ENCODE results near the gene CCDC34.

Gene CCDC34

DNA sequence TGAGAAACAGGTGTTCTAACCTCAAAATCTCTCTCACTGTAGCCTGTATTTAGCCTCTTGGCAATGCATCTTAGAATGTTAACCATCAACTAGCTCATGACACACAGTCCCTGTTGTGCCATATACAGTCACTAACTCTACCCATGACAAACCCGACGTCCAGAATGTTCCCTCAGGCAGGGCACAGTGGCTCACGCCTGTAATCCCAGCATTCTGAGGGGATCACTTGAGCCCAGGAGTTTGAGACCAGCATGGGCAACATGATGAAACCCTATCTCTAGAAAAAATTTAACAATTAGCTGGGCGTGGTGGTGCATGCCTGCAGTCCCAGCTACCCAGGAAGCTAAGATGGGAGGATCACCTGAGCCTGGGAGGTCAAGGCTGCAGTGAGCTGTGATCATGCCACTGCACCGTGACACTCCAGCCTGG, 18.2 kb upstream of the CCDC34 start:
- no peaks in the 10 kb centered on the region for H3K27me3 Mint-ChIP-seq
- no peak overlapping the region for H3K4me3 Mint-ChIP-seq
- no peaks in the 10 kb centered on the region for H3K36me3 Mint-ChIP-seq
- H3K9me3 Mint-ChIP-seq: no peaks in the 10 kb centered on the region
- no peak overlapping the region for H3K27ac Mint-ChIP-seq
- H3K4me1 Mint-ChIP-seq: no peaks in the 10 kb centered on the region

DNA sequence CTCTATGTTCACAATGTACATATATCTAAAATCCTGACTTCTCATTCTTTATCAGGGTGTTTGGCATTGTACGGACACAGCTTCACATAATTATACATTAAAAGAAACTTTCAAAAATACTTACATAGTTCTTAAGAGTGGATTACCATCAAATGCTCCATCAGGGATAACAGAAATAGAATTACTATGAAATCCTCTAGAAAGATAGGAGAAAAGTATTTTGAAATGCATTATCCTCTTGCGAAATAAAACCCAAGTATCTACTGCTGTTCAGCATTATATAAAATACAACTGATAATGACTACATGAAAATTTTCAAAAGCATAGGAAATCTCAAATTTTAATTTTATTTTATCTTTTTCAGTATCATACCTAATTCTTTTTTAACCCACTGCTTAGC, 17.8 kb upstream of the CCDC34 start:
- Mint-ChIP-seq H3K36me3 (no peaks in the 10 kb centered on the region), H3K27ac (no peak overlapping the region), H3K4me1 (no peaks in the 10 kb centered on the region), H3K9me3 (no peaks in the 10 kb centered on the region), H3K27me3 (no peaks in the 10 kb centered on the region), H3K4me3 (no peak overlapping the region)

DNA sequence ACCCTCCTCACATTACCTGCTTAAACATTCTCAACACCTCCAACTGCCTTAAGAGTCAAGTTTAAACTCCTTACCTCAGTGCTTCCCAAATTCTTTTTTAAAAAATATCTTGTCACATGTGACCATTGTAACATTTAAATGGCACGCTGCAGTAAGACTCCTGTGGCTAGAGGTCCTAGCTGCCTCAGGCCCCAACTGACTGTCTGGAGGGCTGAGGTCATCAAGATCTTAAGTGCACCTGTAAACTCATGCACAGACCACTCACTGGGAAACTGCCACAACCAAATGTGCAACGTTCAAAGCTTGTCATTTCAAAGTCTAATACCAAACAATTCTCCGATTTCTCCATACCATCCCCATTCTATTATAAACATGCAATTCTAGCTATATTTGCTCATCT, 16.4 kb upstream of the CCDC34 start:
- H3K4me3 Mint-ChIP-seq: no peak overlapping the region
- H3K4me1 Mint-ChIP-seq: no peaks in the 10 kb centered on the region
- H3K27ac Mint-ChIP-seq: no peak overlapping the region
- no peaks in the 10 kb centered on the region for H3K27me3 Mint-ChIP-seq
- no peaks in the 10 kb centered on the region for H3K36me3 Mint-ChIP-seq
- no peaks in the 10 kb centered on the region for H3K9me3 Mint-ChIP-seq

DNA sequence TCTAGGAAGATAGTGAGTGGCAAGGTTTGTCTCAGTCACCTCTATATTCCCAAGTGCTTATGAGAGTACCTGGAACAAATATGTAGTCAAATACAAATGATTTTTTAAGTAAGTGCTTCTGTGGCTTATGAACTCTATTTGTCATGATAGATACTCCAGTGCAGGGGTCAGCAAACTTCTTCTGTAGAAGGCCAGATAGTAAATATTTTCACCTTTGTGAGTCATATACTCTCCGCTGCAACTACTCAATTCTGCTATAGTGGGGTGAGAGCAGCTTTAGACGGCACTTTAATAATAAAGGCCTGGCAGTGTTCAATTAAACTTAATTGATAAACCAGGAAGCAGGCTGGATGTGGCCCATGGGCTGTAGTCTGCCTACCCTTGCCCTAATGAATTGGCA, 12.4 kb upstream of the CCDC34 start:
- Mint-ChIP-seq H3K4me3 (no peak overlapping the region), H3K9me3 (no peaks in the 10 kb centered on the region), H3K4me1 (no peaks in the 10 kb centered on the region), H3K27ac (no peak overlapping the region), H3K27me3 (no peaks in the 10 kb centered on the region), H3K36me3 (no peaks in the 10 kb centered on the region)

DNA sequence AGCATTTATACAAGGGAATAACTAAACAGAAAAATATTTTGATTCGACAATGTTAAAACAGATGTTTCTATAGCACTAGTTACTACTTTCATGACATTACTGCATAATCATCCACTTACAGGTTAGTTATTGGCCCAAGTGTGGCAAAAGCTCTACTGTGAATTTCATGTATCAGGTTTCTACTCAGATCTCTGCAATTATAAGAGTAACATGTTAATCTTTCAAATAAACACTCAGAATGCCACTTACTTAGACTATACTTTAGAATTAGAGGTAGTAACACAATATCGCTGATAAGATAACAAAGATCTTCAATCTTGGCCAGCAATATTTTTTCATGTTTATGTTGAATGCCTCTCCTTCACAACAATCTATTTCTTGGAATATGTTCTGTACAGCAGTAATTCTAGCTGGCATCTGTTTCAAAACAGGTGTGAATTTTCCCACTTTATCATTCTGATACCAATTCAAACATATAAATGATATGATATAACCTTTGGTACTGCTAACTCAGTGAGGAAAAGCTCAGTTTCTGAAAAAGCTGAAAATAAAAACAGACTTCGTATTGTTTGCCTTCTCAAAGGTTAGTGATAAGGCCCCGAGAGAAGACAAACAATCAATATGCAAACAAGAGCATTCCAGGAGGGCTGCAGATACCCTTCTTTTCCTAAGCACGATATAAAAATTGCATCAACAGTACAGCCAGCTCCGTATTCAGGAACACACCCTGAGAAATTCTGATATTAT, 11.0 kb upstream of the CCDC34 start:
- Mint-ChIP-seq H3K4me3 (no peak overlapping the region), H3K27ac (no peak overlapping the region), H3K9me3 (no peaks in the 10 kb centered on the region), H3K27me3 (no peaks in the 10 kb centered on the region), H3K36me3 (no peaks in the 10 kb centered on the region), H3K4me1 (no peaks in the 10 kb centered on the region)

DNA sequence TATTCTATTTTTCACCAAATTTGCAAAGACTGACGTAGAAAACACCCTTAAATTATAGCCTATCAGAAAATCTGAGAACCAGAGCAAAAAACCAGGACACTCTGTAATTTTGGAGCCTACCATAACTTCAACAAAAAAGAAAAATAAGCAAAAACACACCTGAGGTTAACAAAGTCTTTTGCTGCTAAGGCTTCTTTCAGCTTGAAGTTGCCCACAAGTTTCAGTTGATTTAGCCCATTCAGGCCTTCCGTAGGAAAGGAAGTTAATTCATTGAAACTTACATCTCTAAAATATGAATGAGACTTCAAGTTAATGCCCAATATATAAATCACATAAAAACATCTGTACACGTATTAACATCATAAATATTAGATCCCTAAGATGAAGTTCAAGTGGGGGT, 10.4 kb upstream of the CCDC34 start:
- H3K27me3 Mint-ChIP-seq: no peaks in the 10 kb centered on the region

DNA sequence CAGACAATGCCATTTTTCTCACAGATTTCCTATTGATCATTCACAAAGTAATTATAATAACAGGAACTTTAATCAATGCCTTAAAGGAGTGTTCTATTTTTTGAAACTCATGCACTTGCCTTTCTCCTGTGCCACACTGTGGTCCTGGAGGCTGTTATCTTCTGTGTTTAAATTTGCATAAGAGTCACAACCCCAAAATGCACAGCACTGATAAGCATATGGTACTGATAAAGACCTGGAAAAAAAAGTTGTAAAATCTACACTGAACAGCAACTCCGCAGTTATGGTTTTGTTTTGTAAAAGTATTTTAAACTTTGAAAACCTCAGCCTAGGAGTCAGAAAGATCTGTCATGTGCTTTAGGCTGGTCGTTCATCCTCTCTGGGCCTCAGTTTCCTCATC, 9.1 kb upstream of the CCDC34 start:
- H3K4me1 Mint-ChIP-seq: no peaks in the 10 kb centered on the region
- H3K27ac Mint-ChIP-seq: no peak overlapping the region
- H3K36me3 Mint-ChIP-seq: no peaks in the 10 kb centered on the region
- no peaks in the 10 kb centered on the region for H3K27me3 Mint-ChIP-seq
- no peaks in the 10 kb centered on the region for H3K9me3 Mint-ChIP-seq
- no peak overlapping the region for H3K4me3 Mint-ChIP-seq

More for the DNA sequence above, 10.4 kb upstream of the CCDC34 start:
- H3K9me3 Mint-ChIP-seq: no peaks in the 10 kb centered on the region
- H3K4me1 Mint-ChIP-seq: no peaks in the 10 kb centered on the region
- no peak overlapping the region for H3K4me3 Mint-ChIP-seq
- no peak overlapping the region for H3K27ac Mint-ChIP-seq
- H3K36me3 Mint-ChIP-seq: no peaks in the 10 kb centered on the region

DNA sequence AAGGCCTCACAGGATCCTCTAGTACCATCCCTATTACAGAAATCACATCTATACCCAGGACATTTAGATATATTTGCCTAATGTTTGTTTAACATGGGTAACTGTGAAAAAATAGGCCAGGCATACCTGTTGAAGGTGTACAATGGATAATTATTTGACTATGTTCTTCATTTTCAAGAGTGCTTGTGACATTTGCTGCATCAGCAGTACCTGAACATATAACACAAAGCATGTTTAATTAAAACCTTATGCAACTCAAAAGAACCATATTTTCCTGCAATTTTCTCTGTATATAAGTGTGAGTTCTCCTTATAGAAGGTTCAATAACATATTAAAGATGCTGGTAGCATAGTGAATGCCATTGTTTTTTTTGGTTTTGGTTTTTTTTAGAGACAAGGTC, 8.5 kb upstream of the CCDC34 start:
- no peaks in the 10 kb centered on the region for H3K4me1 Mint-ChIP-seq
- no peaks in the 10 kb centered on the region for H3K27me3 Mint-ChIP-seq
- H3K27ac Mint-ChIP-seq: no peak overlapping the region
- H3K36me3 Mint-ChIP-seq: no peaks in the 10 kb centered on the region
- H3K4me3 Mint-ChIP-seq: no peak overlapping the region
- H3K9me3 Mint-ChIP-seq: no peaks in the 10 kb centered on the region

DNA sequence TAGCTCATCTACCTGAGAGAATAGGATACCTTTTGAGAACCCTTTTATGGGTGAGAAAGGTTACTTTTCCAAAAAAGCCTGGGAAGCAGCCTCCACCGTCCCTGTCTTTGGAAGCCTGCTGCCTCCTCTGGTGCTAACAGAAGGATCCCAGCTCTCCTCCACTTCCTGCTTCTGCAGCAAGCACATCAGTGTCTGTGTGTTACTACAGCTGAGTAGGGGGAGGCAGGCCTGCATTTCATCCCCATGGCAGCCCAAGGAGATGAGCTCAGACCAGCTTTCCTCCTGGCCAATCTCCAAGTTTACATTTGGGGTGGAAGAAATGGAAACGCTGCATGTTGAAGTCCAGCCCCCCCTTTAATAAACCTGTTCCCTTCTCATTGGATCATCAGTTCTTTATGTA, 7.4 kb upstream of the CCDC34 start:
- H3K27me3 Mint-ChIP-seq: no peaks in the 10 kb centered on the region
- no peak overlapping the region for H3K4me3 Mint-ChIP-seq
- H3K4me1 Mint-ChIP-seq: no peaks in the 10 kb centered on the region
- no peaks in the 10 kb centered on the region for H3K9me3 Mint-ChIP-seq
- H3K27ac Mint-ChIP-seq: no peak overlapping the region
- no peaks in the 10 kb centered on the region for H3K36me3 Mint-ChIP-seq

DNA sequence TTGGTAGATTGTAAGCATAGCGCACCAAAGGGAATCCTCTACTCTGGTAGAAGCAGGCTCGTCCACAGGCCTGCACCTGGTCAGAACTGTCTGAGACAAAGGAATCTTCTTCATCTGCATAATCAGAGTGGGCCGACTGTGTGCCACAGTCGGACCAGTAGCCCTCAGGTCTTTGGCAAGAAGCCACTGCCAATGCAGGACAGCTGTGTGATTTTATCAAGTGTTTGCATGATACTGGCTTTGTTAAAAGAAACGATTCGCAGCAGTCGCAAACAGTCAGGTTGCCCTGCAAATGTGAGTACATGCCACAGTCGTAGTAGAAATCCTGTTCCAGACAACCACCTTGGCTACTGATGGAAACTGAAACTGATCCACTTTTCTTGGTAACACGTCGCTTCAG, 4.9 kb upstream of the CCDC34 start:
- Mint-ChIP-seq H3K27ac (peak overlapping the region; percentile 52), H3K27me3 (no peaks in the 10 kb centered on the region), H3K9me3 (no peaks in the 10 kb centered on the region), H3K36me3 (no peaks in the 10 kb centered on the region), H3K4me3 (no peak overlapping the region), H3K4me1 (peaks cover 10% of the 10 kb centered on the region)

DNA sequence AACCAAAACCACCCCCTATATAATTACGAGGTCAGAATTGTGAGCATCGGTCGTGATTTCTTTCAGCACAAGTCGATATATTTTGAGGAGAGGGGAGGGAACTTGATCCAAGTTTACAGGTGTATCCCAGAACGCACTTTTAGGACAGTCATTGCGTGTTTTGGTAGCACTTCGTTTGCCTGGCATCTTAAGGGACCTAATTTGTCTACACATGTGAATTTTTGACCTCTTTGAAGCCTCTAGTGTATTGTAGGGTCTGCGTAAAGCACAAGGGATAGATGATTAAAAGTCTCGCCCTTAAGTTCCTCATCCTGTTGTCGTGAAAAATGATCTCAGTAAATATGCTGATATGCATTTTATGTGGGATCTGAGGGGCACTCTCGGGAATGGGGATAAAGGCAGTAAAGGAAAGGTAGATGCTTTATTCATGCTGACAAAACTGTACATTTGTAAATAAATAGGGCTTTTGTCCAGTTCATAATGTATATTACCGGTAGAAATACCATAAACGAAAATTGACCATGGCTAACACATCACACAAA, 632 bp upstream of the CCDC34 start:
- Mint-ChIP-seq H3K27me3 (no peaks in the 10 kb centered on the region), H3K4me1 (peaks cover 26% of the 10 kb centered on the region), H3K4me3 (peak overlapping the region; percentile 93), H3K9me3 (no peaks in the 10 kb centered on the region), H3K27ac (peak overlapping the region; percentile 80), H3K36me3 (no peaks in the 10 kb centered on the region)

DNA sequence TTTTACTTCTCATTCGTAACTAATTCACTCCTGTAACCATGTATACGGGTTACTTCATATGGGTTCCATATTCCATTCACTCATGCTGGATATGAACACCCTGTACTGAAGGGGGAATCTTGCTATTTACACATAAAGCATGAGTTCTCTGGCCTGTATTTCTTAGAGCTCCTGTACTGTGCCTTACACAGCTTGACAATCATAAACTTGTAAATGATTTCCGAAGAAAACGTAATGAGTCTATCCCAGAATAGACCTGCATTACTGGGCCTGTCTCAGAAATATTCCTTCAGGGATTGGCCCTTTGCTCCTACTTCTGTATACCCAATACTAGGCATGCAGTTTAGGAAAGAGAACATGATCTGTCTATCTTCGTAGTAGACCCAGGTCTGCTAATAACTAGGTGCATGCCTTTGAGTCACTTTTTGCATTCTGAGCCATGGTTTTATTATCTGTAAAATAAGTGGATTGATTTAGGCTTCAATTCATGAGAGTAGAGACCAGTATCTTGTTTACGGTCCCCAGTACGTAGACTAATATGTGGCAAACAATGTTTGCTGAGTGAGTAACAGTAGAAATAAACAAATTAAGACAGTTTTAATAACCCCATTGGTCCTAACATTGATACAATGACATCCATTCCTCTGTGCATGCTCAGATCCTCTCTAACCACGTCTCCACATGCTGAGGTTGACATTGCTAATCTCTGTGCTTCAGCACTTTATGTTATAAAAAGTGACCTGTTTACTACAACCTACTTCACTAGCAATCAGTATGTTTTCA, 1.2 kb downstream of the CCDC34 start:
- H3K27ac Mint-ChIP-seq: no peak overlapping the region
- H3K36me3 Mint-ChIP-seq: no peaks in the 10 kb centered on the region
- H3K27me3 Mint-ChIP-seq: no peaks in the 10 kb centered on the region
- H3K4me3 Mint-ChIP-seq: peak overlapping the region; percentile 93
- no peaks in the 10 kb centered on the region for H3K9me3 Mint-ChIP-seq
- peaks cover 31% of the 10 kb centered on the region for H3K4me1 Mint-ChIP-seq

DNA sequence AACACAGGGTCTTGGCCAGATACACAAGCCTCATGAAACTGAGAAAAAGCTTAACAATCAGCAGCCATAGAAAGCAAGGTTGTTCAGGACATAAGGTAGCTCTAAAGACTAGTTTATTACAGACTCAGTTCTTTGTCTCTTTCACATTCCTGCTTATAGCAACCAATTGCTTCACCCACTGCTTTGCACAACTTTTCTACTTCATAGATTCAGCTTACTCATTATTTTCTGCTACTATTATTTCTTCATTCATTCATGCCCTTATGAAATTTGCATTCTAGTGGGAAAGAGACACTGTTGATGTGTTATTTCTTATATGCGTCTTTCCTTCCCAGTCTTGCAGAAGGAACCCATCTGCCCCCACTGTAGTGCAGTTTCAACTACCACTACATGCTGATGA, 4.7 kb downstream of the CCDC34 start:
- no peak overlapping the region for H3K27ac Mint-ChIP-seq
- H3K36me3 Mint-ChIP-seq: no peaks in the 10 kb centered on the region
- no peaks in the 10 kb centered on the region for H3K27me3 Mint-ChIP-seq
- no peak overlapping the region for H3K4me3 Mint-ChIP-seq
- no peaks in the 10 kb centered on the region for H3K9me3 Mint-ChIP-seq
- H3K4me1 Mint-ChIP-seq: peaks cover 23% of the 10 kb centered on the region

DNA sequence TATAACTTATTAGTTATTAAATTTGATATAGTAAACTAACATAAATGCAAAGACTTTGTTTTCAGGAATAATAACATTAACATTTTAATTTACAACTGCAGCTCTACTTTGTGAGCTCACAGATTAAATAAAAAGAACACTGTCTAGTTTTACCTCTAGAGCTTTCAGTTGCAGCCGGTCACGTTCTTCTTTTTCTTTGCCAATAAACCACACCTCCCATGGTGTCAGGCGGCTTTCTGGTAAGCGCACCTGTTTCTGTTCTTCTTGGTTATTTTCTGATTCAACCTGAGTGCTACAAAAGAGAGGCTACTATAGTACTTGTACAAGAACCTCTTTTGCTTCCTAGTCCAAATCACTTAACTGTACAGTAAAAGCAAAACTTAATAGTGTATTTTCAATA, 5.8 kb downstream of the CCDC34 start:
- Mint-ChIP-seq H3K27ac (no peak overlapping the region), H3K36me3 (no peaks in the 10 kb centered on the region), H3K9me3 (no peaks in the 10 kb centered on the region), H3K27me3 (no peaks in the 10 kb centered on the region), H3K4me3 (no peak overlapping the region), H3K4me1 (peaks cover 14% of the 10 kb centered on the region)

DNA sequence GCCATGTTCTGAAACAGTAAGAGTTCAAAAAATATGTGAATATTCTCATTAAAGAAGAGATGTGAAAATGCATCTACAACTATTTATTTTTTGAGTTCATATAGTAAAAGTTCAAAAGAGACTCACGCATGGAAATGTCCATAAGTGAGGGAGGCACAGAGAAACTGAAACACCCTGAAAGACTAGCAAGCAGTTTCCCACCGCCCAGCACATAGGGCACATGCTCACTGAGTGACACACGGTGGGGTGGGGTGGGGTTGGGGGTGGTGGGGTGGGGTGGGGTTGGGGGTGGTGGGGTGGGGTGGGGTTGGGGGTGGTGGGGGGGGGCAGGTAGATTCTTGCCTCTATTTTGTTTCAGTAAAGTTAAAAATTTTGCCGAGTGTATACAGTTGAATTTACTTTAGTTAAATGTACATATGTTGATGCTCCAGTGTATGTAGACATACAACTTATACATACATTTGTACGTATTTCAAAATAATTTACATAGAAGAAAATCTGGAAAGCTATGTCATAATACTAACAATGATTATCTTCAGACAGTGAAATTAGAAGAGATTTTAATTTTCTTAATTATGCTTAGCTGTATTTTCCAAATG, 6.3 kb downstream of the CCDC34 start:
- no peak overlapping the region for H3K27ac Mint-ChIP-seq
- H3K36me3 Mint-ChIP-seq: peaks cover 2% of the 10 kb centered on the region
- no peaks in the 10 kb centered on the region for H3K27me3 Mint-ChIP-seq
- no peak overlapping the region for H3K4me3 Mint-ChIP-seq
- no peaks in the 10 kb centered on the region for H3K9me3 Mint-ChIP-seq
- H3K4me1 Mint-ChIP-seq: peaks cover 9% of the 10 kb centered on the region

DNA sequence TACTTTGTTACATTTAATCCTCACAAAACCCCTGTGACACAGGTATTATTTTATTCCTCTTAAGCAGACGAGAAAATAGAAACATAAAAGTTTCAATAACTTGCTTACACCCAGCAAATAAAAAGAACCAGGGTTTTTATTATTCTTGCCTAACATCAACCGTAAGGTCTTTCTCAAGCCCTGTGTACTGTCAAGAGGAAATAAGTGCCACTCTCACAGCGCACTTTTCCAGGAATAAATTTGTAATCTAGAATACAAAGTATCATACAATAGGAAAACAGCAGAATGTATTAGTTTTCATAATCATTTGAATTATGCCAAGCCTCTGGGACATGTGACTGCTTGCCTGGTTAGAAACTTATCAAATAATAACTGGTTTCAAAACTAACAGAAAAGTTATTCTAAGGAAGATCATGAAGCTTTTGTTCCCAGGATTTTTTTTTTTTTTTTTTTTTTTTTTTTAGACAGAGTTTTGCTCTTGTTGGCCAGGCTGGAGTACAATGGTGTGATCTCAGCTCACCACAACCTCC, 7.4 kb downstream of the CCDC34 start:
- peaks cover 2% of the 10 kb centered on the region for H3K36me3 Mint-ChIP-seq
- H3K4me3 Mint-ChIP-seq: no peak overlapping the region
- H3K4me1 Mint-ChIP-seq: peaks cover 4% of the 10 kb centered on the region
- H3K9me3 Mint-ChIP-seq: no peaks in the 10 kb centered on the region
- no peak overlapping the region for H3K27ac Mint-ChIP-seq
- no peaks in the 10 kb centered on the region for H3K27me3 Mint-ChIP-seq

All from activated naive CD4-positive, alpha-beta T cell treated with anti-CD3 and anti-CD28 coated beads, Interleukin-2, amount 50 U/mL, for 24 hours (primary cell).